OCI-LY1 (cell line): ENCODE data around the gene PLXND1.

ENCODE experiments used
- H2AFZ ChIP-seq: fragments of 200-600 bp; sonication (generic), shearing (Covaris generic); 2 replicates; pipeline ENCODE4 v1.6.0; 2014; ENCODE audit warnings: antibody characterized with exemption, mild to moderate bottlenecking, low read length
- H3F3A ChIP-seq: fragments of 200-600 bp; sonication (generic), shearing (Covaris generic); 2 replicates; pipeline ENCODE4 v1.6.0; 2014; ENCODE audit warnings: mild to moderate bottlenecking, antibody characterized with exemption, low read length, moderate library complexity; ENCODE audit not compliant: insufficient read depth
- H3K27ac ChIP-seq: fragments of 200-600 bp; sonication (generic); 2 replicates; pipeline ENCODE4 v1.5.1; 2014; ENCODE audit warnings: low read length, mixed run types, mild to moderate bottlenecking, low read depth; ENCODE audit not compliant: poor library complexity, severe bottlenecking
- H3K27me3 ChIP-seq: fragments of 200-600 bp; sonication (generic); 2 replicates; pipeline ENCODE4 v1.6.0; 2014; ENCODE audit warnings: antibody characterized with exemption, mild to moderate bottlenecking, low read length, moderate library complexity; ENCODE audit not compliant: insufficient read depth
- H3K36me3 ChIP-seq: fragments of 200-600 bp; sonication (generic); 2 replicates; pipeline ENCODE4 v1.6.1; 2014; ENCODE audit warnings: mild to moderate bottlenecking, antibody characterized with exemption, low read length, moderate library complexity, mixed read lengths; ENCODE audit not compliant: insufficient read depth
- H3K4me1 ChIP-seq: fragments of 200-600 bp; sonication (generic); 2 replicates; pipeline ENCODE4 v1.5.1; 2014; ENCODE audit warnings: mild to moderate bottlenecking, low read length, moderate library complexity; ENCODE audit not compliant: insufficient read depth, severe bottlenecking
- H3K4me2 ChIP-seq: fragments of 200-600 bp; sonication (generic), shearing (Covaris generic); 2 replicates; pipeline ENCODE4 v1.6.1; 2014; ENCODE audit warnings: low read length
- H3K4me3 ChIP-seq: fragments of 200-600 bp; sonication (generic); 2 replicates; pipeline ENCODE4 v1.5.1; 2014; ENCODE audit warnings: low read length, low read depth, mild to moderate bottlenecking, mixed read lengths; ENCODE audit not compliant: poor library complexity, severe bottlenecking
- H3K79me2 ChIP-seq: fragments of 200-600 bp; shearing (Covaris generic); 2 replicates; pipeline ENCODE4 v1.6.1; 2016; ENCODE audit warnings: mixed run types, low read length, mixed read lengths; ENCODE audit not compliant: insufficient read depth
- H3K9ac ChIP-seq: fragments of 200-600 bp; sonication (generic), shearing (Covaris generic); 2 replicates; pipeline ENCODE4 v1.6.1; 2014; ENCODE audit warnings: mild to moderate bottlenecking, low read length, mixed read lengths
- H3K9me2 ChIP-seq: fragments of 200-600 bp; sonication (generic), shearing (Covaris generic); 2 replicates; pipeline ENCODE4 v1.6.1; 2014; ENCODE audit warnings: low read depth, mild to moderate bottlenecking, low read length, mixed read lengths
- H3K9me3 ChIP-seq: fragments of 200-600 bp; shearing (Covaris generic); 2 replicates; pipeline ENCODE4 v1.6.1; 2014; ENCODE audit warnings: low read length, mixed read lengths
- H4K20me1 ChIP-seq: fragments of 200-600 bp; sonication (generic), shearing (Covaris generic); 2 replicates; pipeline ENCODE4 v1.6.0; 2016; ENCODE audit warnings: mild to moderate bottlenecking, low read length; ENCODE audit not compliant: insufficient read depth
- EZH2 ChIP-seq: fragments of 200-600 bp; sonication (generic), shearing (Covaris generic); IDR thresholded peaks from 2 replicates; pipeline ENCODE4 v1.8.0; 2017; ENCODE audit warnings: borderline replicate concordance, mixed run types, mild to moderate bottlenecking, antibody characterized with exemption, low read length, moderate library complexity, mixed read lengths
- TF ChIP-seq, protein P1 (sequence below): fragments of 200-600 bp; sonication (generic), shearing (Covaris generic); IDR thresholded peaks from 2 replicates; pipeline ENCODE4 v1.5.1; 2017; ENCODE audit warnings: mild to moderate bottlenecking, antibody characterized with exemption, low read length, moderate library complexity, mixed read lengths

Gene PLXND1

DNA sequence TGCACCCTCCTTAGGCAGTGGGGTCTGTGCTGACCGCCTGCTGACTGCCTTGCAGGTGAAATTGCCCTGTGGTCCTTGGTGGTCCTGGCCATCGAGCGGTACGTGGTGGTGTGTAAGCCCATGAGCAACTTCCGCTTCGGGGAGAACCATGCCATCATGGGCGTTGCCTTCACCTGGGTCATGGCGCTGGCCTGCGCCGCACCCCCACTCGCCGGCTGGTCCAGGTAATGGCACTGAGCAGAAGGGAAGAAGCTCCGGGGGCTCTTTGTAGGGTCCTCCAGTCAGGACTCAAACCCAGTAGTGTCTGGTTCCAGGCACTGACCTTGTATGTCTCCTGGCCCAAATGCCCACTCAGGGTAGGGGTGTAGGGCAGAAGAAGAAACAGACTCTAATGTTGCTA, 75.7 kb downstream of the PLXND1 start:
- Histone ChIP-seq H3K9me3 (no peaks in the 10 kb centered on the region), H3K9ac (no peak overlapping the region), H2AFZ (no peak overlapping the region), H3K4me3 (no peak overlapping the region), H3K27me3 (peaks cover 8% of the 10 kb centered on the region; the same call in 1 of the 2 replicates), H3K4me2 (no peak overlapping the region), H3K27ac (no peak overlapping the region), H3K9me2 (no peaks in the 10 kb centered on the region), H3K79me2 (no peaks in the 10 kb centered on the region), H3K36me3 (no peaks in the 10 kb centered on the region), H3F3A (no peaks in the 10 kb centered on the region), H3K4me1 (peaks cover 8% of the 10 kb centered on the region), H4K20me1 (no peaks in the 10 kb centered on the region)
- TF ChIP-seq, protein P1, sequence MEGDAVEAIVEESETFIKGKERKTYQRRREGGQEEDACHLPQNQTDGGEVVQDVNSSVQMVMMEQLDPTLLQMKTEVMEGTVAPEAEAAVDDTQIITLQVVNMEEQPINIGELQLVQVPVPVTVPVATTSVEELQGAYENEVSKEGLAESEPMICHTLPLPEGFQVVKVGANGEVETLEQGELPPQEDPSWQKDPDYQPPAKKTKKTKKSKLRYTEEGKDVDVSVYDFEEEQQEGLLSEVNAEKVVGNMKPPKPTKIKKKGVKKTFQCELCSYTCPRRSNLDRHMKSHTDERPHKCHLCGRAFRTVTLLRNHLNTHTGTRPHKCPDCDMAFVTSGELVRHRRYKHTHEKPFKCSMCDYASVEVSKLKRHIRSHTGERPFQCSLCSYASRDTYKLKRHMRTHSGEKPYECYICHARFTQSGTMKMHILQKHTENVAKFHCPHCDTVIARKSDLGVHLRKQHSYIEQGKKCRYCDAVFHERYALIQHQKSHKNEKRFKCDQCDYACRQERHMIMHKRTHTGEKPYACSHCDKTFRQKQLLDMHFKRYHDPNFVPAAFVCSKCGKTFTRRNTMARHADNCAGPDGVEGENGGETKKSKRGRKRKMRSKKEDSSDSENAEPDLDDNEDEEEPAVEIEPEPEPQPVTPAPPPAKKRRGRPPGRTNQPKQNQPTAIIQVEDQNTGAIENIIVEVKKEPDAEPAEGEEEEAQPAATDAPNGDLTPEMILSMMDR = no peak
- TF ChIP-seq EZH2 = no peak

DNA sequence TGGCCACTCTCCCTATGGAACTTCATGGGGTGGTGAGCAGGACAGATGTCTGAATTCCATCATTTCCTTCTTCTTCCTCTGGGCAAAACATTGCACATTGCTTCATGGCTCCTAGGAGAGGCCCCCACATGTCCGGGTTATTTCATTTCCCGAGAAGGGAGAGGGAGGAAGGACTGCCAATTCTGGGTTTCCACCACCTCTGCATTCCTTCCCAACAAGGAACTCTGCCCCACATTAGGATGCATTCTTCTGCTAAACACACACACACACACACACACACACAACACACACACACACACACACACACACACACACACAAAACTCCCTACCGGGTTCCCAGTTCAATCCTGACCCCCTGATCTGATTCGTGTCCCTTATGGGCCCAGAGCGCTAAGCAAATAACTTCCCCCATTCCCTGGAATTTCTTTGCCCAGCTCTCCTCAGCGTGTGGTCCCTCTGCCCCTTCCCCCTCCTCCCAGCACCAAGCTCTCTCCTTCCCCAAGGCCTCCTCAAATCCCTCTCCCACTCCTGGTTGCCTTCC, 76.2 kb downstream of the PLXND1 start:
- no peaks in the 10 kb centered on the region for H3K9me2 ChIP-seq
- H3K4me1 ChIP-seq = peaks cover 11% of the 10 kb centered on the region
- no peaks in the 10 kb centered on the region for H3K36me3 ChIP-seq
- H4K20me1 ChIP-seq = no peaks in the 10 kb centered on the region
- no peak overlapping the region for H3K27ac ChIP-seq
- H3K4me3 ChIP-seq = no peak overlapping the region
- TF ChIP-seq EZH2 = no peak
- TF ChIP-seq, protein P1 = no peak
- peaks cover 8% of the 10 kb centered on the region; the same call in 1 of the 2 replicates for H3K27me3 ChIP-seq
- H3K79me2 ChIP-seq = no peaks in the 10 kb centered on the region
- no peak overlapping the region for H3K9ac ChIP-seq
- H2AFZ ChIP-seq = no peak overlapping the region
- H3K4me2 ChIP-seq = no peak overlapping the region
- no peaks in the 10 kb centered on the region for H3K9me3 ChIP-seq
- H3F3A ChIP-seq = no peaks in the 10 kb centered on the region

DNA sequence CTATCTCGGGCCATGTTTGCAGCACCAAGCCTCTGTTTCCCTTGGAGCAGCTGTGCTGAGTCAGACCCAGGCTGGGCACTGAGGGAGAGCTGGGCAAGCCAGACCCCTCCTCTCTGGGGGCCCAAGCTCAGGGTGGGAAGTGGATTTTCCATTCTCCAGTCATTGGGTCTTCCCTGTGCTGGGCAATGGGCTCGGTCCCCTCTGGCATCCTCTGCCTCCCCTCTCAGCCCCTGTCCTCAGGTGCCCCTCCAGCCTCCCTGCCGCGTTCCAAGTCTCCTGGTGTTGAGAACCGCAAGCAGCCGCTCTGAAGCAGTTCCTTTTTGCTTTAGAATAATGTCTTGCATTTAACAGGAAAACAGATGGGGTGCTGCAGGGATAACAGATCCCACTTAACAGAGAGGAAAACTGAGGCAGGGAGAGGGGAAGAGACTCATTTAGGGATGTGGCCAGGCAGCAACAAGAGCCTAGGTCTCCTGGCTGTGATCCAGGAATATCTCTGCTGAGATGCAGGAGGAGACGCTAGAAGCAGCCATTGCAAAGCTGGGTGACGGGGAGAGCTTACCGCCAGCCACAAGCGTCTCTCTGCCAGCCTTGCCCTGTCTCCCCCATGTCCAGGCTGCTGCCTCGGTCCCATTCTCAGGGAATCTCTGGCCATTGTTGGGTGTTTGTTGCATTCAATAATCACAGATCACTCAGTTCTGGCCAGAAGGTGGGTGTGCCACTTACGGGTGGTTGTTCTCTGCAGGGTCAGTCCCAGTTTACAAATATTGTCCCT, 76.9 kb downstream of the PLXND1 start:
- no peak overlapping the region for H3K4me2 ChIP-seq
- H3K79me2 ChIP-seq = no peaks in the 10 kb centered on the region
- no peaks in the 10 kb centered on the region for H3K9me3 ChIP-seq
- H3K4me1 ChIP-seq = peaks cover 11% of the 10 kb centered on the region
- H3F3A ChIP-seq = no peaks in the 10 kb centered on the region
- H3K27ac ChIP-seq = no peak overlapping the region
- H3K27me3 ChIP-seq = peaks cover 8% of the 10 kb centered on the region; the same call in 1 of the 2 replicates
- H3K9me2 ChIP-seq = no peaks in the 10 kb centered on the region
- no peak overlapping the region for H3K4me3 ChIP-seq
- no peak for TF ChIP-seq EZH2
- TF ChIP-seq, protein P1 = no peak
- H3K9ac ChIP-seq = no peak overlapping the region
- no peaks in the 10 kb centered on the region for H3K36me3 ChIP-seq
- no peak overlapping the region for H2AFZ ChIP-seq
- H4K20me1 ChIP-seq = no peaks in the 10 kb centered on the region
